ENCODE measurements around the gene MCTP1.
A peak's percentile ranks its signal among the peaks of the same experiment; 100 is the strongest.

Gene MCTP1

GRCh38 chr5:94675965-94676618 lies 608.8 kb downstream of the MCTP1 start:
- Histone ChIP-seq H3K18ac (ENCODE audit: low read length) (no peak overlapping the region), H2BK15ac (replicated peaks; ENCODE audit: low read depth) (no peak overlapping the region), H3K27me3 (ENCODE audit: insufficient read depth, low read length, poor library complexity) (no peaks in the 10 kb centered on the region), H2AK5ac (ENCODE audit: low read length) (no peak overlapping the region), H3K4me1 (ENCODE audit: control insufficient read depth, low read depth, low read length) (no peaks in the 10 kb centered on the region), H3K56ac (ENCODE audit: low read length) (no peak overlapping the region), H3K4me2 (ENCODE audit: low read length) (no peak overlapping the region), H4K8ac (ENCODE audit: low read depth, low read length) (no peak overlapping the region), H3K23ac (ENCODE audit: low read length) (no peak overlapping the region), H3K4me3 (ENCODE audit: low read length) (no peak overlapping the region), H2BK120ac (ENCODE audit: low read depth, low read length) (no peak overlapping the region), H3K79me1 (ENCODE audit: low read length) (no peaks in the 10 kb centered on the region), H4K5ac (ENCODE audit: low read length) (no peak overlapping the region), H3K9ac (ENCODE audit: low read length) (no peak overlapping the region), H3K27ac (ENCODE audit: low read depth, low read length) (no peak overlapping the region), H3K4ac (ENCODE audit: low read depth, low read length) (no peak overlapping the region), H2BK5ac (ENCODE audit: low read length) (no peak overlapping the region), H3K36me3 (ENCODE audit: control insufficient read depth, insufficient read depth, low read length) (peaks cover 2% of the 10 kb centered on the region), H3K79me2 (ENCODE audit: control insufficient read depth, insufficient read depth, low read length) (no peaks in the 10 kb centered on the region)
- peak; percentile 49 for DNase-seq
- WGBS (ENCODE audit: extremely low coverage, insufficient coverage, low lambda C conversion rate): no CpG with 5 or more reads among the region's 4 CpGs

DNA sequence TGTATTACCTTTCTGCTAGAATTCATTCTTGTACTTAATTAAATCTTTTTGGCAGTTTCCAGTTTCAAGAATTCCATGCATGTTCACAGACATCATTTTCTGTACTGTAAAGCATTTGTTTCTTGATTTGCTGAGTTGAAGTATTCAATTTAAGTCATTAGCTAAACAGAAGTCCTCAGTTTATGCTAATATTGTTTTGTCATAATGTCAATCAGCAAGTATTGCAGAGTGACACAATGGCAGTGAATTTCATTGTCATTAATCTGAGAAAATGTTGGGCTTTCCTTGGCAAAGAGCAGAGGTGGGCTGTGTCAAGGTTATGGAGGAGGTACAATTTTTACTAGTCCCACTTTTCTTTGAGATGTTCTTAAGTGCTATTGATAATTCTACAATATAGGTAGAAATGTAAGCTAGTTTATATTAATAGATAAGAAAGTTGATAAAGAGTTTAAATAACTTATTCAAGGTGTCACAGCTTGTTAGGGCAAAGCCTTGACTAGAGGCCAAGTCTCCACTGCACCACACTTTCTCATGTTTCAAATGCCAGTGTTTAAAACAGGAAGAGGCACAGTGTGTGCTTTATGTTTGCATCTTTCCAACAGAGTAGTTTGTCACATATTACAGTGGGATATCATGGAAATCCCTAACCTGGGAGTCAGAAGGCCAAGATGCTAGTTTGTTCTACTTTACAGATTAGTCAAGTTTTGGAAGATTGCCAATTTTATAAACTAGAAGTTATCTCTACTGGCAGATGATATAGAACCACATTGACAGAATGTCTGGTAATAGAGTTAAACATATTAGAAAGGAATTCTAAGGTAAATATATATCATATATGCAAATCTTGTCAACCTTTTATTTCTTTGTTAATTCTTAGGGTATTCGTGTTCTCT lies 610.2 kb downstream of the MCTP1 start:
- H4K5ac ChIP-seq (ENCODE audit: low read length): no peak overlapping the region
- H2BK120ac ChIP-seq (ENCODE audit: low read depth, low read length): no peak overlapping the region
- H3K56ac ChIP-seq (ENCODE audit: low read length): no peak overlapping the region
- no peak overlapping the region for H3K27ac ChIP-seq (ENCODE audit: low read depth, low read length)
- no peaks in the 10 kb centered on the region for H3K27me3 ChIP-seq (ENCODE audit: insufficient read depth, low read length, poor library complexity)
- no peak overlapping the region for H2AK5ac ChIP-seq (ENCODE audit: low read length)
- no peak overlapping the region for H2BK5ac ChIP-seq (ENCODE audit: low read length)
- DNase-seq: no peak
- H3K4me1 ChIP-seq (ENCODE audit: control insufficient read depth, low read depth, low read length): no peaks in the 10 kb centered on the region
- no CpG with 5 or more reads among the region's 1 CpG for WGBS (ENCODE audit: extremely low coverage, insufficient coverage, low lambda C conversion rate)
- no peak overlapping the region for H3K4ac ChIP-seq (ENCODE audit: low read depth, low read length)
- H3K4me3 ChIP-seq (ENCODE audit: low read length): no peak overlapping the region
- H3K18ac ChIP-seq (ENCODE audit: low read length): no peak overlapping the region
- no peaks in the 10 kb centered on the region for H3K79me1 ChIP-seq (ENCODE audit: low read length)
- no peak overlapping the region for H3K23ac ChIP-seq (ENCODE audit: low read length)
- H3K9ac ChIP-seq (ENCODE audit: low read length): no peak overlapping the region
- no peak overlapping the region for H3K4me2 ChIP-seq (ENCODE audit: low read length)
- peaks cover 2% of the 10 kb centered on the region for H3K36me3 ChIP-seq (ENCODE audit: control insufficient read depth, insufficient read depth, low read length)
- no peaks in the 10 kb centered on the region for H3K79me2 ChIP-seq (ENCODE audit: control insufficient read depth, insufficient read depth, low read length)
- no peak overlapping the region for H2BK15ac ChIP-seq (replicated peaks; ENCODE audit: low read depth)
- H4K8ac ChIP-seq (ENCODE audit: low read depth, low read length): no peak overlapping the region

DNA sequence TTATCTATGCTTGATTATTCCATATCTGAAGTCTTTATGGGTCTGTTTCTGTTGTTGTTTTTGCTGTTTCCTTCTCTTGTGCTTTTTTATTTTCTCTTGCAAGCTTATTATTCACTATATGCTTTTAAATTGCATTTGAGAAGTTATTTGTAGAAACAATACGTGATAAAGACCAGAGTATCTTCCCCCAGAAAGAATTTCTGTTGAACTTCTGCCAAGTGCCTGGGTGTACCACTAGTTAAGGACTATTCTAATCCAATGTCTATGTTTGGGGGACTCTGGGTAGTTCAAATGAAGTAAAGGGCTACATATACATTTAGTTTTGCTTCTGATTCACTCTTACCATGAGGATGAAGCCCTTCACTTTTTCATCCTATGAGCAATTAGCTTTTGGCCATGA lies 612.1 kb downstream of the MCTP1 start:
- peaks cover 2% of the 10 kb centered on the region for H3K36me3 ChIP-seq (ENCODE audit: control insufficient read depth, insufficient read depth, low read length)
- no CpG with 5 or more reads among the region's 1 CpG for WGBS (ENCODE audit: extremely low coverage, insufficient coverage, low lambda C conversion rate)
- H3K23ac ChIP-seq (ENCODE audit: low read length): no peak overlapping the region

GRCh38 chr5:94670726-94671125 lies 614.2 kb downstream of the MCTP1 start:
- no peaks in the 10 kb centered on the region for H3K4me1 ChIP-seq (ENCODE audit: control insufficient read depth, low read depth, low read length)

More for the DNA sequence above, 612.1 kb downstream of the MCTP1 start:
- Histone ChIP-seq H3K56ac (ENCODE audit: low read length) (no peak overlapping the region), H3K4me2 (ENCODE audit: low read length) (no peak overlapping the region), H3K79me1 (ENCODE audit: low read length) (no peaks in the 10 kb centered on the region), H3K9ac (ENCODE audit: low read length) (no peak overlapping the region), H3K4ac (ENCODE audit: low read depth, low read length) (no peak overlapping the region), H3K27me3 (ENCODE audit: insufficient read depth, low read length, poor library complexity) (no peaks in the 10 kb centered on the region), H3K79me2 (ENCODE audit: control insufficient read depth, insufficient read depth, low read length) (no peaks in the 10 kb centered on the region), H2BK15ac (replicated peaks; ENCODE audit: low read depth) (no peak overlapping the region), H4K5ac (ENCODE audit: low read length) (no peak overlapping the region), H3K4me1 (ENCODE audit: control insufficient read depth, low read depth, low read length) (no peaks in the 10 kb centered on the region), H2BK5ac (ENCODE audit: low read length) (no peak overlapping the region), H3K18ac (ENCODE audit: low read length) (no peak overlapping the region), H2BK120ac (ENCODE audit: low read depth, low read length) (no peak overlapping the region), H3K27ac (ENCODE audit: low read depth, low read length) (no peak overlapping the region), H3K4me3 (ENCODE audit: low read length) (no peak overlapping the region), H2AK5ac (ENCODE audit: low read length) (no peak overlapping the region), H4K8ac (ENCODE audit: low read depth, low read length) (no peak overlapping the region)
- no peak for DNase-seq

DNA sequence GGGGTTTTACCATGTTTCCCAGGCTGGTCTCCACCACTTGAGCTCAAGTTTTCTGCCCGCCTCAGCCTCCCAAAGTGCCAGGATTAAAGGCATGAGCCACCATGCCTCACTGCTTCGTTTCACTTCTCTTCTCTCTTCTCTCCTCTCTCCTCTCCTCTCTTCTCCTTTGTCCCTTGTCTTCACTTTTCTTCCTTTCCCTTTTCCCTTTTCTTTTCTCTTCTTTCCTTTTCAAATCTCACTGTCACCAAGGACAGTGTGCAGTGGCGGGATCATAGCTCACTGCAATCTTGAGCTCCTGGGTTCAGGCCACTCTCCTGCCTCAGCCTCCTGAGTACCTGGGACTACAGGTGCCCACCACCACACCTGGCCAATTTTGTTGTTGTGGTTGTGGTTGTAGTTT lies 617.0 kb downstream of the MCTP1 start:
- Histone ChIP-seq H3K9ac (ENCODE audit: low read length) (no peak overlapping the region), H3K23ac (ENCODE audit: low read length) (no peak overlapping the region), H3K36me3 (ENCODE audit: control insufficient read depth, insufficient read depth, low read length) (no peaks in the 10 kb centered on the region), H3K27me3 (ENCODE audit: insufficient read depth, low read length, poor library complexity) (no peaks in the 10 kb centered on the region), H2BK5ac (ENCODE audit: low read length) (no peak overlapping the region), H2BK15ac (replicated peaks; ENCODE audit: low read depth) (no peak overlapping the region), H3K4me3 (ENCODE audit: low read length) (no peak overlapping the region), H4K5ac (ENCODE audit: low read length) (no peak overlapping the region), H3K27ac (ENCODE audit: low read depth, low read length) (no peak overlapping the region), H2BK120ac (ENCODE audit: low read depth, low read length) (no peak overlapping the region), H3K18ac (ENCODE audit: low read length) (no peak overlapping the region), H4K8ac (ENCODE audit: low read depth, low read length) (no peak overlapping the region), H3K4me2 (ENCODE audit: low read length) (no peak overlapping the region), H3K56ac (ENCODE audit: low read length) (no peak overlapping the region), H3K4me1 (ENCODE audit: control insufficient read depth, low read depth, low read length) (no peaks in the 10 kb centered on the region), H3K79me2 (ENCODE audit: control insufficient read depth, insufficient read depth, low read length) (no peaks in the 10 kb centered on the region), H3K79me1 (ENCODE audit: low read length) (no peaks in the 10 kb centered on the region), H3K4ac (ENCODE audit: low read depth, low read length) (no peak overlapping the region), H2AK5ac (ENCODE audit: low read length) (no peak overlapping the region)
- no CpG with 5 or more reads among the region's 3 CpGs for WGBS (ENCODE audit: extremely low coverage, insufficient coverage, low lambda C conversion rate)
- DNase-seq: no peak

More at GRCh38 chr5:94670726-94671125, 614.2 kb downstream of the MCTP1 start:
- H3K4me3 ChIP-seq (ENCODE audit: low read length): no peak overlapping the region
- no peak overlapping the region for H2BK120ac ChIP-seq (ENCODE audit: low read depth, low read length)
- no peaks in the 10 kb centered on the region for H3K36me3 ChIP-seq (ENCODE audit: control insufficient read depth, insufficient read depth, low read length)
- H3K79me2 ChIP-seq (ENCODE audit: control insufficient read depth, insufficient read depth, low read length): no peaks in the 10 kb centered on the region
- H3K4me2 ChIP-seq (ENCODE audit: low read length): no peak overlapping the region
- H3K56ac ChIP-seq (ENCODE audit: low read length): no peak overlapping the region
- no peak for DNase-seq
- H2AK5ac ChIP-seq (ENCODE audit: low read length): no peak overlapping the region
- H2BK15ac ChIP-seq (replicated peaks; ENCODE audit: low read depth): no peak overlapping the region
- H3K79me1 ChIP-seq (ENCODE audit: low read length): no peaks in the 10 kb centered on the region
- no peak overlapping the region for H2BK5ac ChIP-seq (ENCODE audit: low read length)
- WGBS (ENCODE audit: extremely low coverage, insufficient coverage, low lambda C conversion rate): no CpG with 5 or more reads among the region's 1 CpG
- H3K23ac ChIP-seq (ENCODE audit: low read length): no peak overlapping the region
- H3K4ac ChIP-seq (ENCODE audit: low read depth, low read length): no peak overlapping the region
- no peak overlapping the region for H3K9ac ChIP-seq (ENCODE audit: low read length)
- no peak overlapping the region for H3K27ac ChIP-seq (ENCODE audit: low read depth, low read length)
- H3K27me3 ChIP-seq (ENCODE audit: insufficient read depth, low read length, poor library complexity): no peaks in the 10 kb centered on the region
- H4K5ac ChIP-seq (ENCODE audit: low read length): no peak overlapping the region
- H4K8ac ChIP-seq (ENCODE audit: low read depth, low read length): no peak overlapping the region
- no peak overlapping the region for H3K18ac ChIP-seq (ENCODE audit: low read length)

Data from mesendoderm (in vitro differentiated cells).